SK-N-SH treated with all-trans-retinoic acid at 6 μM for 48 hours (cell line): Measurements from ENCODE around the gene ELOVL6.
A peak's percentile ranks its signal among the peaks of the same experiment; 100 is the strongest.
"Not testable (repeated sequence)": the region's sequence is repeated elsewhere in the genome, so short reads cannot be mapped to it uniquely, and the experiment has no call there.

Experiments
- ATAC-seq: fragments of 200-7000 bp; cut with Tn5 transposase; 3 replicates; pipeline ENCODE4 v1.9.1; 2020; ENCODE audit warnings: mild to moderate bottlenecking, moderate library complexity
- ARNTL ChIP-seq: fragments of 450-650 bp; formaldehyde crosslinking; IDR thresholded peaks from 2 replicates; pipeline ENCODE4 v1.5.0; 2020; ENCODE audit warnings: low read depth, mild to moderate bottlenecking, moderate library complexity, borderline replicate concordance
- BACH2 ChIP-seq: fragments of 250-450 bp; sonication (Bioruptor Pico); IDR thresholded peaks from 2 replicates; pipeline ENCODE4 v1.9.0; 2021; ENCODE audit warnings: mild to moderate bottlenecking, borderline replicate concordance
- CSDC2 ChIP-seq: fragments of 250-450 bp; sonication (Bioruptor Pico); IDR thresholded peaks from 2 replicates; pipeline ENCODE4 v1.5.0; 2020; ENCODE audit warnings: mild to moderate bottlenecking, moderate library complexity
- ESRRG ChIP-seq: fragments of 250-450 bp; sonication (Bioruptor Pico); IDR thresholded peaks from 2 replicates; pipeline ENCODE4 v1.6.1; 2021; ENCODE audit warnings: mild to moderate bottlenecking
- GLIS3 ChIP-seq: fragments of 250-450 bp; sonication (Bioruptor Pico); IDR thresholded peaks from 2 replicates; pipeline ENCODE4 v1.5.0; 2020; ENCODE audit warnings: mild to moderate bottlenecking, moderate library complexity
- ISL1 ChIP-seq: fragments of 250-450 bp; sonication (Bioruptor Pico); IDR thresholded peaks from 2 replicates; pipeline ENCODE4 v2.1.2; 2022; ENCODE audit warnings: mild to moderate bottlenecking, moderate library complexity
- OSR1 ChIP-seq: fragments of 250-450 bp; sonication (Bioruptor Pico); IDR thresholded peaks from 2 replicates; pipeline ENCODE4 v1.8.0; 2022; ENCODE audit warnings: moderate library complexity, mild to moderate bottlenecking, inconsistent platforms
- PPARA ChIP-seq: fragments of 250-450 bp; sonication (Bioruptor Pico); IDR thresholded peaks from 2 replicates; pipeline ENCODE4 v1.5.0; 2020; ENCODE audit warnings: mild to moderate bottlenecking, borderline replicate concordance
- RARB ChIP-seq: fragments of 250-450 bp; sonication (Bioruptor Pico); IDR thresholded peaks from 2 replicates; pipeline ENCODE4 v1.8.0; 2021; ENCODE audit warnings: mild to moderate bottlenecking, moderate library complexity
- SNAI2 ChIP-seq: fragments of 250-450 bp; sonication (Bioruptor Pico); IDR thresholded peaks from 2 replicates; pipeline ENCODE4 v1.5.0; 2020; ENCODE audit warnings: mild to moderate bottlenecking, moderate library complexity
- TCF4 ChIP-seq: fragments of 250-450 bp; sonication (Bioruptor Pico); IDR thresholded peaks from 2 replicates; pipeline ENCODE4 v1.8.0; 2021; ENCODE audit warnings: mild to moderate bottlenecking, moderate library complexity, borderline replicate concordance
- TOX ChIP-seq: fragments of 250-450 bp; sonication (Bioruptor Pico); IDR thresholded peaks from 2 replicates; pipeline ENCODE4 v1.8.0; 2021; ENCODE audit warnings: mild to moderate bottlenecking, moderate library complexity, borderline replicate concordance
- ZC3H10 ChIP-seq: fragments of 250-450 bp; sonication (Bioruptor Pico); IDR thresholded peaks from 2 replicates; pipeline ENCODE4 v1.5.1; 2021; ENCODE audit warnings: mild to moderate bottlenecking, moderate library complexity
- ZFP3 ChIP-seq: fragments of 250-450 bp; sonication (Bioruptor Pico); IDR thresholded peaks from 2 replicates; pipeline ENCODE4 v1.5.0; 2020; ENCODE audit warnings: mild to moderate bottlenecking, moderate library complexity
- ZFP30 ChIP-seq: fragments of 450-650 bp; formaldehyde crosslinking; IDR thresholded peaks from 2 replicates; pipeline ENCODE4 v1.5.0; 2022; ENCODE audit warnings: mild to moderate bottlenecking, moderate library complexity
- ZNF565 ChIP-seq: fragments of 450-650 bp; formaldehyde crosslinking; conservative IDR thresholded peaks from 2 replicates; pipeline ENCODE4 v1.5.0; 2020; ENCODE audit warnings: low read depth, mild to moderate bottlenecking, moderate library complexity
- ZNF70 ChIP-seq: fragments of 450-650 bp; formaldehyde crosslinking; IDR thresholded peaks from 2 replicates; pipeline ENCODE4 v1.5.0; 2020; ENCODE audit warnings: mild to moderate bottlenecking, moderate library complexity
- ZNF8 ChIP-seq: fragments of 450-650 bp; formaldehyde crosslinking; IDR thresholded peaks from 2 replicates; pipeline ENCODE4 v1.5.0; 2020; ENCODE audit warnings: mild to moderate bottlenecking, moderate library complexity
- TF ChIP-seq, protein P1 (sequence below): fragments of 250-450 bp; sonication (Bioruptor Pico); IDR thresholded peaks from 2 replicates; pipeline ENCODE4 v1.8.0; 2020; ENCODE audit warnings: mild to moderate bottlenecking, moderate library complexity, borderline replicate concordance
- TF ChIP-seq, protein P2 (sequence below): fragments of 250-450 bp; sonication (Bioruptor Pico); IDR thresholded peaks from 2 replicates; pipeline ENCODE4 v1.5.1; 2021; ENCODE audit warnings: mild to moderate bottlenecking, moderate library complexity
- TF ChIP-seq, protein P3 (sequence below): fragments of 250-450 bp; sonication (Bioruptor Pico); IDR thresholded peaks from 2 replicates; pipeline ENCODE4 v1.8.0; 2021; ENCODE audit warnings: low read depth, mild to moderate bottlenecking, moderate library complexity, borderline replicate concordance
- TF ChIP-seq, protein P4 (sequence below): fragments of 250-450 bp; sonication (Bioruptor Pico); IDR thresholded peaks from 2 replicates; pipeline ENCODE4 v1.5.0; 2020; ENCODE audit warnings: mild to moderate bottlenecking, moderate library complexity

ELOVL6 gene

DNA sequence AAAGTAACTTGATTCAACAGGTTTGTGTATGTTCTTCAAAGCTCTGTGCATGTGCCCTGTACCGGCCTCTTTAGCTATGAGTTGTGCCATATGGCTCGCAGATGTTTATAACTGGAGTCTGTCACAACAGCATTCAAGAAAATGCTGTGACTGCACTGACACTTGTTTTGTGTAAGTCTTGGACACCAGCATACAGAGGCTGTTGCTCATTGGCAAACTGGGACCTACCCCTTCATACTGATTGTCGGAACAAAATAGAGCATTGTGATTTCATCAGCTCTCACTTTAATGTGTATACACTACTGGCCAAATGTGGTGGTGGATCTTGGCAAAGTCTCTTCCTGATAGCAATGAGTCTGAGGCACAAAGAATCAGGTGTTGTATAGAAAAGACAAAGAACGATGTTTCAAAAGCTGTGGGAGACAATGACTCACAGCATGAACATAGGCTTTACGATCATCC, 151.8 kb downstream of the ELOVL6 start:
- ATAC-seq = no peak; the same call in 2 of the 3 replicates

DNA sequence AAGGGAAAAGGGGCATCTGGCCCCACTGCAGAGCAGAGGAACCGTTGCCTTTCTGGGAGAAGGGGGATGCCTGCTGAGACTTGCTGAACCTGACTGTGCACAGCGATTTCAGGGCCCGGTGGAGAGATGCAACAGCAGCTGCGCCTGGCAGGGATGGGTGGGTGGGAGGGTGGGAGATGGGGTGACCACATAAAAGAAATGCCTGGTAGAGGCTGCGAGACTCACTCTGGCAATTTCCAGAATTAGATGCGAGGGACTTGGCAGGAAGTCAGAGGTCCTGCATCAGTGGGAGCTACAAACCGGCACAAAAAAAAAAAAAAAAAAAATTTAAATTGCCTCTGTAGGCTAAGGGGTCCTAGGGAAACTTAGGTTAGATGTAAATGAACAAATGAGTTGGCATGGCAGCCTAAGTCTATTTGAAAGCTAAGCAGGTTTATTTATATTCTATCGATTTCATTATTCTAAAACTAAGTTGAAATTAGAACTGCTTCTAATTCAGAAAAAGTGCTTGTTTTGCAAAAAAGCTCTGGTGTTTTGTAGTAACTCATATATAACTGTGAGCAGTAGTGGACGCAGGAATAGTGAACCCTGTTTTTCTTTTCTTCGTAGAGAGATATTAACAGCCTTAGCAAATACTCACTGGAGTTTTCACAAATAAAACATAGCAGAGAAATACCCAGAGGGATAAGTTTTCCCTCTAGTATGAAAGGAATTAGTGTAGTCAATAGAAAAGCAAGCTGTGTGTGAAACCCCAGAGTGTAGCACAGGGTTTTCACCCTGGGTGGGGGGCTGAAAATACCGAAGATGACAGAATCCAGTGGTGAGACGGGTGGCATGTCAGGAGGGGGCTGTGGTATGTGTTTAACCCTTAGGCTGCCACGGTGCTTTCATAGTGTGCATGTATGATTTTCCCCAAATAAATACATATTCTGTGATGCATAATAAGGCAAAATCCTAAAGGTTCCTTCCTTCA, 155.6 kb downstream of the ELOVL6 start:
- no peak for ATAC-seq
- TF ChIP-seq TCF4 (CRISPR knock-in tag) (no peak), PPARA (no peak), OSR1 (CRISPR knock-in tag) (no peak), TOX (CRISPR knock-in tag) (no peak), BACH2 (CRISPR knock-in tag) (no peak)
- TF ChIP-seq, protein P1, sequence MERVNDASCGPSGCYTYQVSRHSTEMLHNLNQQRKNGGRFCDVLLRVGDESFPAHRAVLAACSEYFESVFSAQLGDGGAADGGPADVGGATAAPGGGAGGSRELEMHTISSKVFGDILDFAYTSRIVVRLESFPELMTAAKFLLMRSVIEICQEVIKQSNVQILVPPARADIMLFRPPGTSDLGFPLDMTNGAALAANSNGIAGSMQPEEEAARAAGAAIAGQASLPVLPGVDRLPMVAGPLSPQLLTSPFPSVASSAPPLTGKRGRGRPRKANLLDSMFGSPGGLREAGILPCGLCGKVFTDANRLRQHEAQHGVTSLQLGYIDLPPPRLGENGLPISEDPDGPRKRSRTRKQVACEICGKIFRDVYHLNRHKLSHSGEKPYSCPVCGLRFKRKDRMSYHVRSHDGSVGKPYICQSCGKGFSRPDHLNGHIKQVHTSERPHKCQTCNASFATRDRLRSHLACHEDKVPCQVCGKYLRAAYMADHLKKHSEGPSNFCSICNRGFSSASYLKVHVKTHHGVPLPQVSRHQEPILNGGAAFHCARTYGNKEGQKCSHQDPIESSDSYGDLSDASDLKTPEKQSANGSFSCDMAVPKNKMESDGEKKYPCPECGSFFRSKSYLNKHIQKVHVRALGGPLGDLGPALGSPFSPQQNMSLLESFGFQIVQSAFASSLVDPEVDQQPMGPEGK = no peak
- TF ChIP-seq, protein P2, sequence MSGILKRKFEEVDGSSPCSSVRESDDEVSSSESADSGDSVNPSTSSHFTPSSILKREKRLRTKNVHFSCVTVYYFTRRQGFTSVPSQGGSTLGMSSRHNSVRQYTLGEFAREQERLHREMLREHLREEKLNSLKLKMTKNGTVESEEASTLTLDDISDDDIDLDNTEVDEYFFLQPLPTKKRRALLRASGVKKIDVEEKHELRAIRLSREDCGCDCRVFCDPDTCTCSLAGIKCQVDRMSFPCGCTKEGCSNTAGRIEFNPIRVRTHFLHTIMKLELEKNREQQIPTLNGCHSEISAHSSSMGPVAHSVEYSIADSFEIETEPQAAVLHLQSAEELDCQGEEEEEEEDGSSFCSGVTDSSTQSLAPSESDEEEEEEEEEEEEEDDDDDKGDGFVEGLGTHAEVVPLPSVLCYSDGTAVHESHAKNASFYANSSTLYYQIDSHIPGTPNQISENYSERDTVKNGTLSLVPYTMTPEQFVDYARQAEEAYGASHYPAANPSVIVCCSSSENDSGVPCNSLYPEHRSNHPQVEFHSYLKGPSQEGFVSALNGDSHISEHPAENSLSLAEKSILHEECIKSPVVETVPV (CRISPR knock-in tag) = no peak

More for the DNA sequence above, 151.8 kb downstream of the ELOVL6 start:
- TF ChIP-seq TCF4 (CRISPR knock-in tag) (peak; percentile 59; the same call in 1 of the 2 replicates), SNAI2 (no peak)

DNA sequence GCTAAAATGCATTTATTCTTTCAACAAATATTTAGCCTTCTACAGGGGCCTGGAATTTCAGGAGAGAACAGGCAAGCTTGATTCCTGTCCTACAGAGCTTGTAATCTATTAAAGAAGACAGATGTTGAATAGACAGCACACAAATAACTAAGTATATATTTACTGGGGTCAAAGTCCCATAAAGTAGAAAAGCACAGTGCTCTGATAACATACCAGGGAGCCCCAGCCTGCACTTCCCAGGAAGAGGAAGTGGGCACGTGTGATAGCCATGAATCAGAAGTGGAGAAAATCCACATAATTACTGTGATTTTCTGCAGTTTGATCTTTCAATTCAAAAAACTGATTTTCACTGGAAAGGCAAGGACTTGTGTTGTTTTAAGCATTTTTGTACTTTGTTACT, 156.7 kb downstream of the ELOVL6 start:
- TF ChIP-seq ZNF565 (CRISPR knock-in tag) = no peak
- TF ChIP-seq SNAI2 = no peak
- no peak for TF ChIP-seq GLIS3 (CRISPR knock-in tag)
- no peak for TF ChIP-seq ZC3H10 (CRISPR knock-in tag)
- no peak for TF ChIP-seq ZNF70 (CRISPR knock-in tag)
- no peak for TF ChIP-seq ARNTL (CRISPR knock-in tag)
- TF ChIP-seq ZNF8 (CRISPR knock-in tag) = no peak
- no peak for TF ChIP-seq ZFP30
- TF ChIP-seq, protein P3, sequence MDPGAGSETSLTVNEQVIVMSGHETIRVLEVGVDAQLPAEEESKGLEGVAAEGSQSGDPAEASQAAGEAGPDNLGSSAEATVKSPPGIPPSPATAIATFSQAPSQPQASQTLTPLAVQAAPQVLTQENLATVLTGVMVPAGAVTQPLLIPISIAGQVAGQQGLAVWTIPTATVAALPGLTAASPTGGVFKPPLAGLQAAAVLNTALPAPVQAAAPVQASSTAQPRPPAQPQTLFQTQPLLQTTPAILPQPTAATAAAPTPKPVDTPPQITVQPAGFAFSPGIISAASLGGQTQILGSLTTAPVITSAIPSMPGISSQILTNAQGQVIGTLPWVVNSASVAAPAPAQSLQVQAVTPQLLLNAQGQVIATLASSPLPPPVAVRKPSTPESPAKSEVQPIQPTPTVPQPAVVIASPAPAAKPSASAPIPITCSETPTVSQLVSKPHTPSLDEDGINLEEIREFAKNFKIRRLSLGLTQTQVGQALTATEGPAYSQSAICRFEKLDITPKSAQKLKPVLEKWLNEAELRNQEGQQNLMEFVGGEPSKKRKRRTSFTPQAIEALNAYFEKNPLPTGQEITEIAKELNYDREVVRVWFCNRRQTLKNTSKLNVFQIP (CRISPR knock-in tag) = no peak
- TF ChIP-seq TCF4 (CRISPR knock-in tag) = no peak
- TF ChIP-seq ISL1 (CRISPR knock-in tag) = no peak
- no peak for ATAC-seq

DNA sequence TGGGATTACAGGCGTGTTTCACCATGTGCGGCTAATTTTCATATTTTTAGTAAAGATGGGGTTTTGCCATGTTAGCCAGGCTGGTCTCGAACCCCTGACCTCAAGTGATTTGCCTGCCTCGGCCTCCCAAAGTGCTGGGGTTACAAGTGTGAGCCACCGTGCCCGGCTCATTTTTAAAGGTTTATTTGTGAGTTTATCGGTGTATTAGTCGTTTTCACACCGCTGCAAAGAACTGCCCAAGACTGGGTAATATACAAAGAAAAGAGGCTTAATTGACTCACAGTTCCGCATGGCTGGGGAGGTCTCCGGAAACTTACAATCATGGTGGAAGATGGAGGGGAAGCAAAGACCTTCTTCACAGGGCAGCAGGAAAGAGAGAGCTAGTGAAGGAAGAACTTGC, 159.3 kb downstream of the ELOVL6 start:
- not testable (repeated sequence) for ATAC-seq

DNA sequence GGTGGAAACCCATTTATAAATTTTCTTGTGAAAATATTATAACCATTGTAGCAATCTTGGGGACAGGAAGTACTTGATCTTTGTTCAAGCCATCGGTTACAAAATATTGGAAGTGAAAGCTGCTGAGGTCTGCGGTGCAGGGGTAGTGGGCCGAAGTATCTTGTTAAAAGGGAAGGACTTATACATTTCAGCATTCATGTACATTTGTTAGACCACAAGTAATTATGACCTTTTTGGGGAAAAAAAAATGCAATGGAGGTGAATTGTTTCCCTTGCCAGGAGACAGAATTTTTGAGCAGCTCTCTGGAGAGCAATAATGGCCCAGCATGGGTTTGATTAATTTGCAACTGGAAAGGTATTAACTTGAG, 164.4 kb downstream of the ELOVL6 start:
- no peak for ATAC-seq
- TF ChIP-seq ZNF8 (CRISPR knock-in tag) = no peak
- no peak for TF ChIP-seq PPARA
- no peak for TF ChIP-seq ZFP30
- no peak for TF ChIP-seq CSDC2 (CRISPR knock-in tag)
- no peak for TF ChIP-seq TCF4 (CRISPR knock-in tag)
- TF ChIP-seq, protein P4, sequence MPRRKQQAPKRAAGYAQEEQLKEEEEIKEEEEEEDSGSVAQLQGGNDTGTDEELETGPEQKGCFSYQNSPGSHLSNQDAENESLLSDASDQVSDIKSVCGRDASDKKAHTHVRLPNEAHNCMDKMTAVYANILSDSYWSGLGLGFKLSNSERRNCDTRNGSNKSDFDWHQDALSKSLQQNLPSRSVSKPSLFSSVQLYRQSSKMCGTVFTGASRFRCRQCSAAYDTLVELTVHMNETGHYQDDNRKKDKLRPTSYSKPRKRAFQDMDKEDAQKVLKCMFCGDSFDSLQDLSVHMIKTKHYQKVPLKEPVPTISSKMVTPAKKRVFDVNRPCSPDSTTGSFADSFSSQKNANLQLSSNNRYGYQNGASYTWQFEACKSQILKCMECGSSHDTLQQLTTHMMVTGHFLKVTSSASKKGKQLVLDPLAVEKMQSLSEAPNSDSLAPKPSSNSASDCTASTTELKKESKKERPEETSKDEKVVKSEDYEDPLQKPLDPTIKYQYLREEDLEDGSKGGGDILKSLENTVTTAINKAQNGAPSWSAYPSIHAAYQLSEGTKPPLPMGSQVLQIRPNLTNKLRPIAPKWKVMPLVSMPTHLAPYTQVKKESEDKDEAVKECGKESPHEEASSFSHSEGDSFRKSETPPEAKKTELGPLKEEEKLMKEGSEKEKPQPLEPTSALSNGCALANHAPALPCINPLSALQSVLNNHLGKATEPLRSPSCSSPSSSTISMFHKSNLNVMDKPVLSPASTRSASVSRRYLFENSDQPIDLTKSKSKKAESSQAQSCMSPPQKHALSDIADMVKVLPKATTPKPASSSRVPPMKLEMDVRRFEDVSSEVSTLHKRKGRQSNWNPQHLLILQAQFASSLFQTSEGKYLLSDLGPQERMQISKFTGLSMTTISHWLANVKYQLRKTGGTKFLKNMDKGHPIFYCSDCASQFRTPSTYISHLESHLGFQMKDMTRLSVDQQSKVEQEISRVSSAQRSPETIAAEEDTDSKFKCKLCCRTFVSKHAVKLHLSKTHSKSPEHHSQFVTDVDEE = no peak
- TF ChIP-seq ZFP3 (CRISPR knock-in tag) = no peak
- no peak for TF ChIP-seq TOX (CRISPR knock-in tag)
- no peak for TF ChIP-seq RARB (CRISPR knock-in tag)
- no peak for TF ChIP-seq ZNF70 (CRISPR knock-in tag)
- TF ChIP-seq ZNF565 (CRISPR knock-in tag) = no peak
- no peak for TF ChIP-seq BACH2 (CRISPR knock-in tag)
- TF ChIP-seq ESRRG (CRISPR knock-in tag) = no peak
- no peak for TF ChIP-seq ZC3H10 (CRISPR knock-in tag)
- TF ChIP-seq, protein P3 (CRISPR knock-in tag) = no peak
- TF ChIP-seq OSR1 (CRISPR knock-in tag) = no peak
- no peak for TF ChIP-seq GLIS3 (CRISPR knock-in tag)
- no peak for TF ChIP-seq SNAI2
- TF ChIP-seq ISL1 (CRISPR knock-in tag) = no peak
